A549 (cell line): ENCODE measurements around the gene TSC22D1.

Experiments used
- CEBPB ChIP-seq, 2 experiments: fragments of >200 bp in 1 of 2; sonication (Bioruptor Twin) in 1 of 2; formaldehyde crosslinking in 1 of 2; IDR thresholded peaks; 2 replicates each; pipeline ENCODE4 v1.6.1; 2012 to 2016
- CHD2 ChIP-seq: fragments of 150-350 bp; IDR thresholded peaks from 2 replicates; pipeline ENCODE4 v1.6.1; 2014; ENCODE audit warnings: low read length; ENCODE audit not compliant: partially characterized antibody
- EP300 ChIP-seq, 2 experiments: fragments of >200 bp; sonication (Bioruptor Twin); formaldehyde crosslinking; IDR thresholded peaks; 2 replicates in 1 of 2; 3 replicates in 1 of 2; pipeline ENCODE4 v1.6.1; 2016 to 2017
- MYC ChIP-seq: IDR thresholded peaks from 2 replicates; pipeline ENCODE4 v1.6.1; 2012; ENCODE audit warnings: mild to moderate bottlenecking, inconsistent platforms, low read length, improper control_type of control experiment, borderline replicate concordance
- POLR2A ChIP-seq: IDR thresholded peaks from 2 replicates; pipeline ENCODE4 v1.6.1; 2012; ENCODE audit warnings: mild to moderate bottlenecking, low read length
- RFX5 ChIP-seq: fragments of 450-650 bp; IDR thresholded peaks from 2 replicates; pipeline ENCODE4 v1.7.1; 2014; ENCODE audit warnings: antibody characterized with exemption, mild to moderate bottlenecking, moderate library complexity
- ZFP36 ChIP-seq: fragments of 450-650 bp; IDR thresholded peaks from 2 replicates; pipeline ENCODE4 v1.6.1; 2014; ENCODE audit warnings: borderline replicate concordance; ENCODE audit not compliant: partially characterized antibody
- TF ChIP-seq, protein P1 (sequence below): fragments of 250-450 bp; sonication (Bioruptor Pico); IDR thresholded peaks from 2 replicates; pipeline ENCODE4 v1.5.0; 2021; ENCODE audit warnings: mild to moderate bottlenecking, moderate library complexity, borderline replicate concordance
- TF ChIP-seq, protein P2 (sequence below): fragments of 150-350 bp; IDR thresholded peaks from 2 replicates; pipeline ENCODE4 v1.6.1; 2014; ENCODE audit warnings: low read depth, mild to moderate bottlenecking, low read length
- TF ChIP-seq, protein P3 (sequence below): fragments of >200 bp; sonication (Bioruptor Twin); formaldehyde crosslinking; IDR thresholded peaks from 3 replicates; pipeline ENCODE4 v1.5.1; 2016
- TF ChIP-seq, protein P4 (sequence below): fragments of 250-450 bp; sonication (Bioruptor Pico); IDR thresholded peaks from 2 replicates; pipeline ENCODE4 v1.5.0; 2020; ENCODE audit warnings: low read depth, mild to moderate bottlenecking, moderate library complexity

DNA sequence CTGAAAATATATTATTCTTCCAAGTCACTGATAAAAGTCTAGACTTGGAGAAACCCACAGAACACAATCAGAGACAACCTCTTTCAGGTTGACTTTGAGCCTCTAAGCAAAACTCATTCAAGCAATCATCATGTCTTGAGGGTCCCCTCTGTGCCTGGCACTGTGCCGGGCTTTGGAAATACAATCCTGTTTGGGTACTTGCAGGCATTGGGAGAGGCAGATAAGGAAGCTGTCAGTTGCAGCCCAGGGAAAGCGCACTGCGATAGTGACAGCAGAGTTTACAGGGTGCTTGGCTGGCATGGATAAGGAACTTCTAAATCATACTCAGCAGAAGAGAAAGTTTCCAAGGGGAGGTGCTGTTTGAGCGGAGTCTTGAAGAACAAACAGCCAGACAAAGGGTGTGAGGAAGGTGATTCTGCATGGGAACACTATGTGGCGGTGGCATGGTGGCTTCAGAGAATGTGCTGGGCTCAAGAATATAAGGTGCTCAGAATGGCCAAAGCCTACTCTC is 193.4 kb downstream of the TSC22D1 start:
- no peak for TF ChIP-seq CEBPB (IDR thresholded peaks at IDR 0.05)
- TF ChIP-seq, protein P1, sequence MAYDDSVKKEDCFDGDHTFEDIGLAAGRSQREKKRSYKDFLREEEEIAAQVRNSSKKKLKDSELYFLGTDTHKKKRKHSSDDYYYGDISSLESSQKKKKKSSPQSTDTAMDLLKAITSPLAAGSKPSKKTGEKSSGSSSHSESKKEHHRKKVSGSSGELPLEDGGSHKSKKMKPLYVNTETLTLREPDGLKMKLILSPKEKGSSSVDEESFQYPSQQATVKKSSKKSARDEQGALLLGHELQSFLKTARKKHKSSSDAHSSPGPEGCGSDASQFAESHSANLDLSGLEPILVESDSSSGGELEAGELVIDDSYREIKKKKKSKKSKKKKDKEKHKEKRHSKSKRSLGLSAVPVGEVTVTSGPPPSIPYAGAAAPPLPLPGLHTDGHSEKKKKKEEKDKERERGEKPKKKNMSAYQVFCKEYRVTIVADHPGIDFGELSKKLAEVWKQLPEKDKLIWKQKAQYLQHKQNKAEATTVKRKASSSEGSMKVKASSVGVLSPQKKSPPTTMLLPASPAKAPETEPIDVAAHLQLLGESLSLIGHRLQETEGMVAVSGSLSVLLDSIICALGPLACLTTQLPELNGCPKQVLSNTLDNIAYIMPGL (CRISPR knock-in tag) = no peak
- no peak for TF ChIP-seq RFX5
- TF ChIP-seq CHD2 = no peak
- TF ChIP-seq, protein P2, sequence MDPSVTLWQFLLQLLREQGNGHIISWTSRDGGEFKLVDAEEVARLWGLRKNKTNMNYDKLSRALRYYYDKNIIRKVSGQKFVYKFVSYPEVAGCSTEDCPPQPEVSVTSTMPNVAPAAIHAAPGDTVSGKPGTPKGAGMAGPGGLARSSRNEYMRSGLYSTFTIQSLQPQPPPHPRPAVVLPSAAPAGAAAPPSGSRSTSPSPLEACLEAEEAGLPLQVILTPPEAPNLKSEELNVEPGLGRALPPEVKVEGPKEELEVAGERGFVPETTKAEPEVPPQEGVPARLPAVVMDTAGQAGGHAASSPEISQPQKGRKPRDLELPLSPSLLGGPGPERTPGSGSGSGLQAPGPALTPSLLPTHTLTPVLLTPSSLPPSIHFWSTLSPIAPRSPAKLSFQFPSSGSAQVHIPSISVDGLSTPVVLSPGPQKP = no peak
- TF ChIP-seq, protein P3, sequence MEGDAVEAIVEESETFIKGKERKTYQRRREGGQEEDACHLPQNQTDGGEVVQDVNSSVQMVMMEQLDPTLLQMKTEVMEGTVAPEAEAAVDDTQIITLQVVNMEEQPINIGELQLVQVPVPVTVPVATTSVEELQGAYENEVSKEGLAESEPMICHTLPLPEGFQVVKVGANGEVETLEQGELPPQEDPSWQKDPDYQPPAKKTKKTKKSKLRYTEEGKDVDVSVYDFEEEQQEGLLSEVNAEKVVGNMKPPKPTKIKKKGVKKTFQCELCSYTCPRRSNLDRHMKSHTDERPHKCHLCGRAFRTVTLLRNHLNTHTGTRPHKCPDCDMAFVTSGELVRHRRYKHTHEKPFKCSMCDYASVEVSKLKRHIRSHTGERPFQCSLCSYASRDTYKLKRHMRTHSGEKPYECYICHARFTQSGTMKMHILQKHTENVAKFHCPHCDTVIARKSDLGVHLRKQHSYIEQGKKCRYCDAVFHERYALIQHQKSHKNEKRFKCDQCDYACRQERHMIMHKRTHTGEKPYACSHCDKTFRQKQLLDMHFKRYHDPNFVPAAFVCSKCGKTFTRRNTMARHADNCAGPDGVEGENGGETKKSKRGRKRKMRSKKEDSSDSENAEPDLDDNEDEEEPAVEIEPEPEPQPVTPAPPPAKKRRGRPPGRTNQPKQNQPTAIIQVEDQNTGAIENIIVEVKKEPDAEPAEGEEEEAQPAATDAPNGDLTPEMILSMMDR = no peak
- TF ChIP-seq POLR2A = no peak
- no peak for TF ChIP-seq MYC
- TF ChIP-seq EP300 (IDR thresholded peaks at IDR 0.05) = no peak
- no peak for TF ChIP-seq ZFP36
- TF ChIP-seq, protein P4, sequence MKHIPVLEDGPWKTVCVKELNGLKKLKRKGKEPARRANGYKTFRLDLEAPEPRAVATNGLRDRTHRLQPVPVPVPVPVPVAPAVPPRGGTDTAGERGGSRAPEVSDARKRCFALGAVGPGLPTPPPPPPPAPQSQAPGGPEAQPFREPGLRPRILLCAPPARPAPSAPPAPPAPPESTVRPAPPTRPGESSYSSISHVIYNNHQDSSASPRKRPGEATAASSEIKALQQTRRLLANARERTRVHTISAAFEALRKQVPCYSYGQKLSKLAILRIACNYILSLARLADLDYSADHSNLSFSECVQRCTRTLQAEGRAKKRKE = no peak
